ENCODE measurements around the gene NSG1. TPM values are rescaled to one million over a fixed set of nuclear protein-coding genes. Genes with fewer than 3 reads are reported as not detected.
A peak's percentile ranks its signal among the peaks of the same experiment; 100 is the strongest.

NSG1 gene
- total and polyA plus RNA-seq, 2 of the 8 experiments (the other 6 are each of a cell fraction or from before 2014, with no cell fraction given): 35.7 to 61.4 TPM

- no peak overlapping the region for H2BK20ac ChIP-seq (ENCODE audit: low read length)
- H3K4me2 ChIP-seq (ENCODE audit: insufficient read depth in 1 of 2, low read depth in 2 of 2, low read length in 2 of 2): peak overlapping the region; percentile 72 to 94
- ChIA-PET CTCF (ENCODE audit: partially characterized antibody) (interaction anchor here (1.5 to 4.1 kb wide), 3 partner anchors 21 to 131 kb away, joined by 4 to 28 read pairs (median 9); no protein-coding TSS in a partner anchor), POLR2A (ENCODE audit: partially characterized antibody) (no interaction called here)
- no peak overlapping the region for H3K14ac ChIP-seq (ENCODE audit: insufficient read length)
- no peak overlapping the region for H4K8ac ChIP-seq (ENCODE audit: extremely low read depth, insufficient read depth, low read length)
- peaks cover 0 to 12% (median under 1%) of the 10 kb centered on the region in 4 experiments; a peak in 4 of 7 replicates for H3K4me1 ChIP-seq (replicated peaks in 1 of 4; ENCODE audit: control insufficient read depth in 3 of 4, insufficient read depth in 4 of 4, low read length in 3 of 4)
- H3K23me2 ChIP-seq (ENCODE audit: low read depth, low read length): peaks cover 18% of the 10 kb centered on the region; the same call in 1 of the 2 replicates
- H4K20me1 ChIP-seq (replicated peaks in 1 of 2; ENCODE audit: control insufficient read depth in 1 of 2, insufficient read depth in 2 of 2, low read length in 2 of 2): peaks cover 0 to 2% of the 10 kb centered on the region in 2 experiments
- H3K9ac ChIP-seq (replicated peaks in 1 of 4; ENCODE audit: extremely low read depth in 1 of 4, low read depth in 3 of 4, low read length in 3 of 4): no peak overlapping the region
- H4K91ac ChIP-seq (replicated peaks; ENCODE audit: insufficient read length, low read length): no peak overlapping the region
- no peak for TF ChIP-seq GABPA (IDR thresholded peaks at IDR 0.05; ENCODE audit: borderline replicate concordance, insufficient read depth, low read length)
- TF ChIP-seq CREB1 (IDR thresholded peaks at IDR 0.05): no peak
- TF ChIP-seq TEAD4 (IDR thresholded peaks at IDR 0.05; ENCODE audit: low read depth, low read length): no peak
- TF ChIP-seq RAD21 (IDR thresholded peaks at IDR 0.05 in 1 of 2, conservative IDR thresholded peaks at IDR 0.05 in 1 of 2; ENCODE audit: low read depth in 2 of 2, low read length in 2 of 2): no peak
- TF ChIP-seq SUZ12 (IDR thresholded peaks at IDR 0.05; ENCODE audit: low read length): peak; percentile 36; the same call in 1 of the 2 replicates
- TF ChIP-seq TAF7 (optimal IDR thresholded peaks at IDR 0.05; ENCODE audit: borderline replicate concordance, low read depth, low read length): no peak
- TF ChIP-seq KDM5A (IDR thresholded peaks at IDR 0.05; ENCODE audit: low read length): no peak
- TF ChIP-seq SP4 (IDR thresholded peaks at IDR 0.05; ENCODE audit: low read length): no peak
- no peak overlapping the region for H2BK15ac ChIP-seq (ENCODE audit: low read length)
- H2AFZ ChIP-seq (ENCODE audit: low read length): no peak overlapping the region
- H3K79me2 ChIP-seq (ENCODE audit: control insufficient read depth in 1 of 2, insufficient read depth in 2 of 2, low read length in 2 of 2): no peaks in the 10 kb centered on the region
- H3K79me1 ChIP-seq (ENCODE audit: low read depth, low read length): no peaks in the 10 kb centered on the region
- no peak overlapping the region; the same call in 1 of the 2 replicates for H3K18ac ChIP-seq (ENCODE audit: extremely low read depth, low read length)
- FAIRE-seq: no peak
- H3K27me3 ChIP-seq (replicated peaks in 1 of 4; ENCODE audit: control insufficient read depth in 3 of 4, extremely low read depth in 1 of 4, insufficient read depth in 3 of 4, low read length in 3 of 4): peaks cover 8 to 35% (median 26%) of the 10 kb centered on the region in 4 experiments; a peak in 6 of 7 replicates
- H3K4me3 ChIP-seq (ENCODE audit: extremely low read depth in 1 of 4, insufficient read depth in 2 of 4, low read depth in 3 of 4, low read length in 4 of 4): peak overlapping the region; percentile 67 to 92 (median 67)
- H2BK120ac ChIP-seq (replicated peaks; ENCODE audit: low read depth, low read length): no peak overlapping the region
- H3K27ac ChIP-seq (ENCODE audit: low read depth, low read length): no peak overlapping the region
- H2BK12ac ChIP-seq (ENCODE audit: low read depth, low read length): peak overlapping the region; percentile 50; the same call in 1 of the 2 replicates
- H2BK5ac ChIP-seq (ENCODE audit: low read depth, low read length): no peak overlapping the region
- peak in 1 of 2 experiments; percentile 75 for DNase-seq (ENCODE audit: low read depth in 1 of 2, low spot score in 2 of 2)
- WGBS, 2 experiments (ENCODE audit: extremely low coverage in 1 of 2, insufficient coverage in 1 of 2, insufficient read length in 1 of 2, insufficient replicate concordance in 2 of 2, low coverage in 1 of 2, low lambda C conversion rate in 2 of 2, missing lambda C conversion rate in 1 of 2): 12% methylated on average over 38 of the region's 38 CpGs; no CpG with 5 or more reads in 1 of the 2 experiments
- H4K5ac ChIP-seq (ENCODE audit: insufficient read length, low read depth, low read length): no peak overlapping the region
- H3K23ac ChIP-seq (ENCODE audit: insufficient read length): no peak overlapping the region
- no peaks in the 10 kb centered on the region for H3K9me3 ChIP-seq (ENCODE audit: insufficient read depth in 2 of 2, low read depth in 1 of 2, low read length in 1 of 2)
- no peak overlapping the region for H3K4ac ChIP-seq (replicated peaks; ENCODE audit: insufficient read length, low read depth, low read length)
- H3K56ac ChIP-seq (replicated peaks; ENCODE audit: insufficient read length, low read depth, low read length): peak overlapping the region; percentile 23
- no peak overlapping the region for H2AK5ac ChIP-seq (ENCODE audit: low read depth, low read length)
- H3K36me3 ChIP-seq (ENCODE audit: control insufficient read depth in 2 of 4, insufficient read depth in 4 of 4, low read length in 3 of 4): no peaks in the 10 kb centered on the region
These were observed 1.1 kb upstream of the NSG1 start for GRCh38 chr4:4385729-4386295.

Measured in H1 (cell line).